ENCODE results near the gene RNF175. TPM values are rescaled to one million over a fixed set of nuclear protein-coding genes. Genes with fewer than 3 reads are reported as not detected.

Gene RNF175
- 1 to 10 TPM; 5.9 to 7.8 (median 7.3) TPM for polyA plus RNA-seq (ENCODE audit: insufficient read depth in 1 of 5, insufficient read length in 5 of 5, low replicate concordance in 1 of 5)
- long read RNA-seq, donor 1, partial matches to known transcripts, result 0 of 1 reads
- long read RNA-seq, donor 1, other reads (novel, unspliced or antisense), result 0 of 1 reads
- long read RNA-seq, donor 2, result 0 reads
- long read RNA-seq, donor 3, result 0 reads
- long read RNA-seq, donor 4, result 0 reads
- long read RNA-seq, donor 5, result 0 reads
- long read RNA-seq, donor 6, partial matches to known transcripts, result 0 of 1 reads
- long read RNA-seq, donor 6, other reads (novel, unspliced or antisense), result 0 of 1 reads
- long read RNA-seq, donor 7, partial matches to known transcripts, result 0 of 1 reads
- long read RNA-seq, donor 7, other reads (novel, unspliced or antisense), result 0 of 1 reads
- long read RNA-seq, donor 8, result 0 reads

DNA sequence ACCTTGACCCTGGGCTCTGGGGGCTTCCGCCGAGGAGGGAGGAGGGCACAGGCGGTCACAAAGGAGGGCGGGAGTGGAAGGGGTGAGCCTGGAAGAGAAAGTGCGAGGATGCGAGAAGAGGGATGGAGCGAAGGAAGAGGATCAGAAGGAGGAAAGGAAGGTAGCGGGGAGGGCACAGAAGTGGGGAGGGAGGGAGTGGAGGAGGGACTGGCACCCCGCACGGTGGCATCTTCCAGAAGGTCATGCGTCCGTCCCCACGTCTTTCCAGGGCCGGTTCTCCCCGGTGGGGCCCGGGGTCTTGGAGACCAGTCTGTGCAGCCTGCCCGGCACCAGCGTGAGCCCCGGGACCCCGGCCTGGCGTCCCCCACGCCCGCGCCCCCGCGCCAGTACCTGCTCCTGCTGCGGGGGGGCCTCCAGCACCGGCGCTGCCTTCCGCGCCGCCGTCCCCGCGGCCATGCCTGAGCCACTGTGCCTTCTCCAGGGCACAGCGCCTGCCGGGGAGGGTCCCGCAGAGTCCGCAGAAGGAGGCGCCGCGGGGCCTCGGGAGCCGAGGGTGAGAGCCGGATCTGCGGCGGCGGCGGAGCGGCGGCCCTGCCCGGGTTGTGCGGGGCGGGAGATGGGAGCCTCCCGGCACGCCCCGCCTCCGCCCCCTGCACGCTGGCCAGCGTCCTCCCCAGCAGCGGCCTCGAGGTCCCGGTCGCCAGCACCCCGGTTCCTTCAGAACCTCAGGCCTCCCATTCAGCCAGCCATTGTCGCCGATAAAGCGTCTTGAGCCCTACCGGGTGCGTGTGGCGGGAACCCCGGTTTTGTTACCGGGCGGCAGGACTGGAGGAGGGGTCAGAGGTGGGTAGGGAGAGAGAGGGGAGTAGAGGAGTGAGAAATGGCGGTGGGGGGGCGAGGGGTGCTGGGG lies at the start of gene RNF175:
Gene RNF175, minus strand, starts transcription at position 618 of the 910 bp plus-strand sequence. Its CDS starts 162 bp downstream, at position 456.
- no peak for DNase-seq

DNA sequence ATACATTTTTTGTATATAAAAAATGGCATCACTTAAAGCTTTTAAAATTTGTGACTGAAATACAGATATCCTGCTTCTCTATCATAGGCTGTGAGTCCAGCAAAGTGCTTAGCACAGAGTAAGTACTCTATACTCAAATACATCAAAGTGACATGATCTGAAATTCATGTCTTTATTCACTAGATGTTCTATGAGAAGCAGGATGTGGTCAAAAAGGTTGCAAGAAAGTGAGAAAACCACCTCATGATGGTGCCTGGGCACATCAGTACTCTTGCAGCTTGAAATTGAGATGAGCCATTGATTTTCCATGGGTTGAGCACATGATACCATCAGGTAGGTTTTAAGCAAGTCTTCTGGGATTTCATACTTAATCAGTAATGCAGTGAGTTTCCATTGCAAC lies 49.5 kb upstream of the RNF175 start:
- DNase-seq, result no peak

DNA sequence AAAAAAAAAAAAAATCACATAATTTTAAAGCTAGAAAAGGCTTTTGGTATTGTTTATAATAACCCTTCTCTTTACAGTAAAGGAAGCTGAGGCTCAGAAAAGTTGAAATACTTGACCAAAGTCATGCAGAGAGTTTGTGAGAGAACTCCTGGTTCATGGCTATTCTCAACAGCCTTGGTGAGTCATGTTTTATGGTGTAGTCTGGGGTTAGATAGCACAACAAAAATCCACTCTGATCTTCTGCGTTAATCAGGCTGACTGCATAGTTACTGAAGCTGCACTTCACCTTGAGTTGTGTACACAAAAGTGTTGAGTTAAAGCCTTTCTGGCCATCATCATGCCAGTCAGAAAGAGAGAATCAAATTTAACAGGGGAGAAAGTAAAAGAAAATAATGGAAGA lies 48.4 kb upstream of the RNF175 start:
- DNase-seq, result no peak

DNA sequence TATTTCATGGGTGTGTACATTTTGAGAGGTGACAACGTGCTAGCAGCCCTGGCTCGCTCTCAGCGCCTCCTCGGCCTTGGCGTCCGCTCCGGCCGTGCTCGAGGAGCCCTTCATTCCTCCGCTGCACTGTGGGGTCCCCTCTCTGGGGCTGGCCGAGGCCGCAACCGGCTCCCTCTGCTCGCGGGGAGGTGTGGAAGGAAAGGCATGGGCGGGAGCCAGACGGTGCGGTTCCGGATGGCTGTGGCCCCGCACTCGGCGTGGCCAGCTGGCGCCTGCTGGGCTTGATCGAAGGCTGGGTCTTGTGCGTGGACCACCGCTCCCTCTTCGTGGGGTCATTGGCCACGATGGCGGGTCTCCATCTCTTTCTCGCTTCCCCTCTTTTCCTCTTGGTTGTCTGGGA lies 46.2 kb upstream of the RNF175 start:
- DNase-seq, result no peak

DNA sequence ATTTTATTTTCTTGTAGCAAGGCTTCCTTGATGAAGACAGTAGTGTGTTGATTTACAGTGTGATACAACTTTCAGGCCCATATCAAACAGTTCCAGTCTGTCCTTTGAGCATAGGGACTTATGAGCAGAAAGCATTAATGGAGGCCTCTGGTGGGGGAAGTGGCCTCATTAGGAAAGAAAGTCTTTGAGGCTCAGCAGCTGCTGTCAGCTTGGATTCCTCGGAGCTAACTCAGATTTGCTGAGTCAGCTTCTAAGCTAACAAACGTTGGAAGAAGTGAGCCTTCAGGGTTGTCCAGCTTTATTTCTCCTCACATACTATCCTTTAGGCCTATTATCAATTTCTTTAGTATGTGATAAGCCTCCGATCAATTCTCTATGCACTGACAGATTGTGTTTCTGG lies 44.9 kb upstream of the RNF175 start:
- DNase-seq, result no peak

DNA sequence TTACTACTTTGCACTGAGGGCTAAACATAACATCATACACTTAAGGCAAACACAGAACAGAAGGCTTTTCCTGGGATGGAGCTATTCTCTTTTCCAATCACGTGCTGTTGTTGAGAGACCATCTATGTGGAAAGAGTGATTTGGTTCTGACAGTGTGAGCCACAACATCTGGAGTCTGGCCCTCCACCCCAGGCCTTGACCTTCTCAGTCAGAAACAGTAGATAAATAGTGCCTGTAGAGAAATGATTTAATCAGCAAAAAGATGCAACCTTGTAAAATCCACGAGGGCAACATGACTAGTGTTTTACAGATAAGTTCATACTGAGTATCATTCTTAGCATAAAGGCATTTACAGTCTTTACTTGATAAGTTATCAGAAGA lies 39.9 kb upstream of the RNF175 start:
- no peak for DNase-seq

DNA sequence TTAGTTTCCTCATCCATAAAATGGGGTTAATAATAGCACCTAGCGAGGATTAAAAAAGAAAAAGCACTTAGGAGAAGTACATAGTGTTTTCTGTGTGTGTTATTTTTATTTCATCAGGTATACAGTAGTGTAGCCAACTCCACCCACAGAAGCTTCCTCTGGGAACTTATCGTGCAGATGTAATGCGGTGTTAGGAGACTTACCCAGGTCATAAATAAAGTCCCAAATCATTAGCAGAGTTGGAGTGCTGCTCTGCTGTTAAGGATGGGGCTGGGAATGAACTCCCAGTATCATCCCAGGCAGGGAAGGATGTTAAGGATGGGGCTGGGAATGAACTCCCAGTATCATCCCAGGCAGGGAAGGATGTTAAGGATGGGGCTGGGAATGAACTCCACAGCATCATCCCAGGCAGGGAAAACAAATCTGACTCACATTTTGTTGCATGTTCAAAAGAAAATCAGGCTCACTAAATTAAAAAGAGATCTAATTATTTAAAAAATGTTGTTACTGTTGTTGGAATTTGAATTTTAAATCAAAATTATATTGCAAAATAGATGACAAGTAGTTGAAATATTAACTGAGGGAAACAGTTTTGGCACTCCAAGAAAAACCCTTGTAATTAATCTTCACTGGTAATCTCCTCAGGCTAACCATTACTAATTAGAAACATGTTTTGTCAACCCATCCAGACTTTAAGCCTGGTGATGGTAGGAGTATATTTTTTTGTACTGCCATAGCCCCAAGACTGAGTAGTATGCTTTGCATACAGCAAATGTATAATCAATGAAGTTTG lies 39.3 kb upstream of the RNF175 start:
- DNase-seq, result no peak

DNA sequence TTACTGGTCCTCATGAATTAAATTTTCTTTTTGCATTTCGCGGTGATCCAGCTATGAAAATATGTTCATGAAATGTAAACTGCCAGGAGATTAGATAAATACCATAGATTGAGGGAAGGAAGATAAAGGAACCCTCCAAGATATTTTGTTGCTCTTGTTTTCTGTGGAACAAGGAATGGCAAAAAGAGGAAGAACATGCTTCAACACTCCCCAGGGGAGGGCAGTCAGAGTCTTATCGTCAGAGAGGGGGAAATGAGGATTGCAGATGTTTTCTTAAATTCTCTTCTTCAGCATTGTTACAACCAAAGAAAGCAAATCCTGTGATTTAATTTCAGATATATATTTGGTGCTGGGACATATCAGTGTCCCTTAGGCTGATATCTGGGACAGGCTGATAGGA lies 38.6 kb upstream of the RNF175 start:
- no peak for DNase-seq

DNA sequence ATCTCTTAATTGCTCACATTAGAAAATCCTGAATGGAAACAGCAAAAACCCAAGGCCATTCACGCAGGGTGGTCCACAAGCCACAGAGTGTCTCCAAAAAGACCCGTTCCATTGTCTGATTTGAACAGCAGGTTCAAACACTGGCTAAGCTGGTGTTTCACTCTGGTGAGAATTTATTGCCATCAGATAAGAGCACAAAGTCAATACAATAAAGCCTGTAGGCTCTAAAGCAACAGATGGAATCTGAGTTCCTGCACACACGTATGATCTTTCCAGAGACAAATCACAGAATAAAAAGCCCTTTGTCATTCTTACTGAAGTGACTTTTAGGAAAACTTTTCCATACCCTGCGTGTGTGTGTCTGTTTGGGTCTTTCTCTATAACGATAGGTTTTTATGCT lies 34.2 kb upstream of the RNF175 start:
- no peak for DNase-seq

DNA sequence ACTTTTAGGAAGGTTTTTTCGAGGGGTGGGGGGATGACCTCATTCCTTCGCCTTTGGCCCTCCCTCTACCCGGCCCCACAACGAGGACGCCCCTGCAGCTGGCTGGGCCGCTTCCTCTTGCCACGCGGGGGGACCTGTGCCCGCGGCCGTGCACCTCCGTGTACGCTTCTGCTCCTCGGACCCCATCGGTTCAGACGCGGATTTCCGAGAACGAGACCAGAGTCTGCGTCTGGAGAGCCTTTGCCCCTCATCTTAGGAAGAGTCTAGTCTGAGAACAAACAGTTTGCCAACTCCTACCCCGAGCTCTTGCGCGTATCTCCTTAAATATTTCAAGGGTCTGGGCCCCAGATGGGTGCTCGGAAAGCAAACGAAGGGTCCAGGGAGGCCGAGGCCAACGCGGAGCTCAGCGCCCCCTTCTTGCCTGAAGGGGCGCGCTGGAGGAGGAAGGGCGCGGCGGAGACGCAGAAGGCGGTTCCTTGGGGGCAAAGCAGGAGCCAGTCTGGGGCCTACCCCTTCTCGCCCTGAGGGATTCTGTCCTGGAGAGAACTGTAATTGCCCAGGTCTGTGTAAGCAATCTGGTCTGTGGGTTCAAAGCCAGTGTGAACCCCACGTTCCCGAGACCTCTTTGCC lies 32.9 kb upstream of the RNF175 start:
- DNase-seq, result no peak

DNA sequence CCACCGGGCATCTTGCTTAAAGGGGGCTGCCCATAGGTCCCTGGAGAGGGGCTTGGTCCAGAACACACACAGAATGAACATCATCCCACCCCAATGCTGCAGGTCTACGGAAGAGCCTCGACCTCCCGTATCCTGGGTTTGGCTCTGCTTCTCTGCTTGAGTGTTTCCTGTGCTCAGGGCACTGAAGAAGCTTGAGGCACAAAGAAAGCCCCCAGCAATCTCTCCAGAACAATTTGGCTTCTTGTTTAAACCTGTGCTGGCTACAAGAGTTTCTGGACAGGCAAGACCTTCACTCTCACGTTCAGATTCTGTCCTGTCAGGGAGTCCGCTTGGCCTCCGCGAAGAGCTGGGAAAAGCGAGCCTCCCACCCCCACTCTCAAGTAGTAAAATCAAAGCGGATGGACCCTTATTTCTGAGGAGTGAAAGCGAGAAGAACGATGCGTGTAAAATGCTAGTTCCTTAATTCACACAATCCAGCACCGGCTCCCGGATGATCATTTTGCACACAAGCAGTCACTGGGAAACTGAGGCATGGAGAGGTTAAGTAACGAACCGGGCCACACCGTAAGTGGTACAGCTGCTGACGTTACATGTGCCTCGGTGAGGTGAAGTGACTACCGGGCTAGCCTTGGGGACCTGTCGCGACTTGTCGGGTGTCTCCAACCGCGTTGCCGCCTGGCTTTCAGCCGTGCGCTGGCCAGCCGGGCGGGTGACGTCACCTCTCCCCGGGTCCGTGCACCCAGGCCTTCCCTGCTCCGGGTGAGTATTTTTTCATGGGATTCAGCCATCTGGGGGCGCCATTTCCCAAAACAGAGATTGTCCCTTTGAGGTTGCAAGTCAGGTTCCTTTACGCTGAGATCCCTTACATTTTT lies 32.2 kb upstream of the RNF175 start:
- DNase-seq, result no peak

DNA sequence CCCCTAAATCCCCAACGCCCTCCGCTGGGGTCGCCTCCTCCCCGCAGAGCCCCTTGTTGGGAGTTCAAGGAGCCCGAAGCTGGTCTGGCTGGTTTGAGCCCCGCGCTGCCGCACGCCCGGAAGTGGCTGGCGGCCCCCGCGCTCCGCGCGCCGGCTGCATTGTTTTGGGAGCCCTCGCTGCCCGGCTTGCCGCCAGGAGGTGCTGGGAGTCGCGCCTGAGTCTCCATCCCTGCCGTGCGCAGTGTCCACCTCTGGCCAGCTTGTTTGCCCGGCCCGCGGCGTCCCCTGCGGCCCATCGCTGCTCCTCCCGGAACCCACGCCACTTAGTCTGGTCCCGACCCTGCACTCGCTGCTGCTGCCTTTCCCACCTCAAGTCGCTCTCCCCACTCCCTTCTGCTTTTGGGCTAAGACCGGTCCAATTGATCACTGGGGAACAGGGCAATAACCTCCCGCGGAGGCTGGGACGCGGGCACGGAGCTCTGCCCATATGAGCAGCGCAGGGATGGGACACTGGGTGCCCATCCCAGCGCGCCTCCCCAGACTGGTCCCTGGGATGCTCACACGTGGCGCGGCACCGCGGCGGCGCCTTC lies 31.2 kb upstream of the RNF175 start:
- DNase-seq, result no peak

DNA sequence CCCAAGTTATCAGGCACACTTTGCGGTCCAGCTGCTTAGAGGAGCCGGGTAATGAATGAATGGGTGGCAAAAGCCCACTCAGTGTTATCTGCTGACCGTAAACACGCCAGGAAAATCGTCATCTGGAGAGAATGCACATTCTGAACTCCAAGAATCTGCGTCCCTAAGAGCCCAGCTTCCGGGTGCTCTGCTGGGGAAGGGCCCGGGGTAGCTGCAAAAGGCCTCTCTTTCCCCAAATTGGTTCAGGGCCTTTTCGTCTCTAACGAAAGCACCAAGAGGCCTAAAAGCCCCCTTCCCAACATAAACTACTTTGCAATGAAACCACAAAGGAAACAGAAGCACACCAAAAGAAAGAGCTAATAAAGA lies 30.7 kb upstream of the RNF175 start:
- DNase-seq, result no peak

DNA sequence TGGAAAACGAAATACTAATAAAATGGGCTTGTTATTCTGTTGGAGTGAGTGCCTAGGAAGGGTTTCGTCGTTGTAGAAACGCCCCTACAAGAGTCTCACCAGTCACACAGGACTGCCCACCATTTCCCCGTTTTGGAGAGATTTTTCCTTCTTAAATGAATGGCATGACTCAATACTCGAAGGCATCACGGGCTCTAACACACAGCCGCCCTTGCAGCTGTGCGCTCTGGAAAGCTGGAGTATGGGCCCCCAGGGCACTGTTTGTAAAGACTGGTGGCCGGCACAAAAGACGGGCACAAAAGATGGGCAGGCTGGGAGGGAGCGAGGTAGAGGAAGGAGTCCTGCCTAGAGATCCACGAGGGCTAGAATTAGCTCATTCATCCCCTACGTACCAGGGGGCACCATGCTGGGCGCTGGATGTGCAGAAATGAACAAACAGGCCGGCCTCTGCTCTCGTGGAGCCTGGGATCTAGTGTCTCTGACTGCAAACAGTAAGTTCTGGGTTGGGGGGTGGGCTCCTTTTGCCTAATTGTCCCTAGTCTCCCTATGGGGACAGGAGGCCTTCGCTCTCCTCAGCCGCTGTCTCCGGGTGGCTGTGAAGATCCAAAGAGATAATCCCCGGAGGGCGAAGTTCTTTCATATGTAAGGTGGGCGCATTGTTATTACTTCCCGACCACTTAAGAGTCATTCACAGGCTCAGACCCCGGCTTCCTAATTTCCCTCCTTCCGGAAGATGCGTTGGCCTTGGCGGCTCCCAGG lies 30.1 kb upstream of the RNF175 start:
- no peak for DNase-seq

DNA sequence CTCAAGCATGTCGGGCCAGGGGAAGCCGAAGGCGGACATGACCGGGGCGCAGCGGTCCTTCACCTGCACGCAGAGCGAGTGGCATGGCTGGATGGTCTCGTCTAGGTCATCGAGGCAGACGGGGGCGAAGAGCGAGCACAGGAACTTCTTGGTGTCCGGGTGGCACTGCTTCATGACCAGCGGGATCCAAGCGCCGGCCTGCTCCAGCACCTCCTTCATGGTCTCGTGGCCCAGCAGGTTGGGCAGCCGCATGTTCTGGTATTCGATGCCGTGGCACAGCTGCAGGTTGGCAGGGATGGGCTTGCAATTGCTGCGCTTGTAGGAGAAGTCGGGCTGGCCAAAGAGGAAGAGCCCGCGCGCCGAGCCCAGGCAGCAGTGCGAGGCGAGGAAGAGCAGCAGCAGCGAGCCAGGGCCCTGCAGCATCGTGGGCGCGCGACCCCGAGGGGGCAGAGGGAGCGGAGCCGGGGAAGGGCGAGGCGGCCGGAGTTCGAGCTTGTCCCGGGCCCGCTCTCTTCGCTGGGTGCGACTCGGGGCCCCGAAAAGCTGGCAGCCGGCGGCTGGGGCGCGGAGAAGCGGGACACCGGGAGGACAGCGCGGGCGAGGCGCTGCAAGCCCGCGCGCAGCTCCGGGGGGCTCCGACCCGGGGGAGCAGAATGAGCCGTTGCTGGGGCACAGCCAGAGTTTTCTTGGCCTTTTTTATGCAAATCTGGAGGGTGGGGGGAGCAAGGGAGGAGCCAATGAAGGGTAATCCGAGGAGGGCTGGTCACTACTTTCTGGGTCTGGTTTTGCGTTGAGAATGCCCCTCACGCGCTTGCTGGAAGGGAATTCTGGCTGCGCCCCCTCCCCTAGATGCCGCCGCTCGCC lies 28.8 kb upstream of the RNF175 start, which contains the start of gene SFRP2:
Gene SFRP2, minus strand, starts transcription at position 671 of the 864 bp plus-strand sequence. Its CDS starts 248 bp downstream, at position 423.
- DNase-seq, result no peak

DNA sequence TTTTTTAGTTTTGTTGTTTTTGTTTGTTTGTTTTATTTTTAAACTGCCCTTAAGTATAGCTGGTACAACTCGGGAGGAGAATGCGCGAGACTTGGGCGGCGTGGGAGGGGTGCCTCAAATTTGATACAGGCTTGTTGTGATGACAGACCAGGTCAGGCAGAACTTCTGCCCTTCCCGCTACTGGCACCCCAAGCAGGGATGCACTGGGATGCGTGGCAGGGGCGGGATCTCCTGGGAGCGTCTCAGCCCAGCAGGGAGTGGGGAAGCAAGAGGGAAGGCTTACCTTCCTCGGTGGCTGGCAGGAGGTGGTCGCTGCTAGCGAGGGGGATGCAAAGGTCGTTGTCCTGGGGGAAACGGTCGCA lies 28.2 kb upstream of the RNF175 start:
- no peak for DNase-seq

DNA sequence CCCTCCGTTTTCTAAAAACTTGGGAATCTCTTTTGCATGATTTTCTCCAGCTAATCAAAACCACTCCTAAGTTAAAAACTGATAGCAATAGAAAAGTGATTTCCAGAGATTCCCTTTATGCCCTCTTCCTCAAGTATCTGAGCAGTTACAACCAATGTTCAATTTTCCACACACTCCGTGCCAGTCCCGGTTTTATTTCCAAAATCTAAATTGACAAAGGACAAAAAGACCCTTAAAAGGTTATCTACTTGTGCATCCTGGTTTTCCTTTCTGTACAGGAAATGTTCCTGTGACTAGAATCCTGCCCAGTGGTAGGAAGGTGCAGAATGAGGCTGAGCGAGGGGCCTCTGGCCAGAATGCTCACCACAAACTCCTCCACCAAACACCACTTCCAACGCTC lies 27.8 kb upstream of the RNF175 start:
- DNase-seq, result no peak

DNA sequence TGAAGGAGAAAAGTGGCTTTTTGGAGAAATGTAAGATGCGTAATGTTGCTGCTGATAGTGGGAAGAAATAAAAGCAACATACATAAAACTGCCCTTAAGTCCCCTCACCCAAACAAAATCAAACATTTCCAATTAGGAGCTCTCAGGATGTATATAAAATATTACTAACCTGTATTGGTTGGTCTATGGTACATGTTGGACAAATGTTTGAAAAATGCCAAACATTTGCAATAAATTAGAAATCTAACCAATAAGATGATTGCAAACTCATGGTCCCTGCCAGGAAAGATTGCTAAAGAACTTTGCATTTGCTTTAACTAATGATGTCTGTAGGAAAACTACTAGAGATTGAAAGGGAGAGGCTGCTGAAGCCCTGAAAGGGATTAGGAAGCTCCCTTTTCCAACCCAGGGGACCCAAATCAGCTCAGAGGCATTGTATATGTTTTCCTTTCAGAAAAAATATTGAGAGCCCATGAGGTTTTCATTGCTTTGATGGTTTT lies 27.3 kb upstream of the RNF175 start:
- no peak for DNase-seq
